ENCODE results near the gene SVIL.

DNA sequence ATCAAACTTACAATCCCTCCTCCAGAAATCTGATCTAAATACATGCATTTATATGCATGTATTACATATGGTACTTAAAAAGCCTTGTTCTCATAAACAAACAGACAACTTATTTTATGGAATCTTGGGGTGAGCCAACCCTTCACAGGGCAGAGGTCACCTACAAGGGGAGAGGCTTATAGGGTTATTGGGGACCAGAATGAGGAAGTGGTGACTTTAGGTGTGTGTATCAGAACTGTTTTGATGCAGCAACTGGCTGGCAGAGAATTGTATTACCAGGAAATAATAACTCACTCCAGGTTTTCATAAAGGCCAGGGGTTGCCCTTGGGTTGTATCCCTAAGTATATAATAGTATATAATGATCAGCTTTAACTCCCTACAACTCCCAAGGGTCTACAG lies 91.1 kb downstream of the SVIL start:
- TF ChIP-seq POLR2A (IDR thresholded peaks at IDR 0.05) = no peak
- TF ChIP-seq, protein P1, sequence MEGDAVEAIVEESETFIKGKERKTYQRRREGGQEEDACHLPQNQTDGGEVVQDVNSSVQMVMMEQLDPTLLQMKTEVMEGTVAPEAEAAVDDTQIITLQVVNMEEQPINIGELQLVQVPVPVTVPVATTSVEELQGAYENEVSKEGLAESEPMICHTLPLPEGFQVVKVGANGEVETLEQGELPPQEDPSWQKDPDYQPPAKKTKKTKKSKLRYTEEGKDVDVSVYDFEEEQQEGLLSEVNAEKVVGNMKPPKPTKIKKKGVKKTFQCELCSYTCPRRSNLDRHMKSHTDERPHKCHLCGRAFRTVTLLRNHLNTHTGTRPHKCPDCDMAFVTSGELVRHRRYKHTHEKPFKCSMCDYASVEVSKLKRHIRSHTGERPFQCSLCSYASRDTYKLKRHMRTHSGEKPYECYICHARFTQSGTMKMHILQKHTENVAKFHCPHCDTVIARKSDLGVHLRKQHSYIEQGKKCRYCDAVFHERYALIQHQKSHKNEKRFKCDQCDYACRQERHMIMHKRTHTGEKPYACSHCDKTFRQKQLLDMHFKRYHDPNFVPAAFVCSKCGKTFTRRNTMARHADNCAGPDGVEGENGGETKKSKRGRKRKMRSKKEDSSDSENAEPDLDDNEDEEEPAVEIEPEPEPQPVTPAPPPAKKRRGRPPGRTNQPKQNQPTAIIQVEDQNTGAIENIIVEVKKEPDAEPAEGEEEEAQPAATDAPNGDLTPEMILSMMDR (IDR thresholded peaks at IDR 0.05 in 4 of 5, conservative IDR thresholded peaks at IDR 0.05 in 1 of 5) = no peak
